HCT116 (cell line): Measurements from ENCODE around the gene DYNLL2. TPM values are rescaled to one million over a fixed set of nuclear protein-coding genes. Genes with fewer than 3 reads are reported as not detected.

Source experiments
- ATAC-seq: fragments of 200-7000 bp; cut with Tn5 transposase; 2 replicates; pipeline ENCODE4 v1.9.1; 2020; ENCODE audit warnings: mild to moderate bottlenecking, moderate library complexity
- BruUV-seq: library from RNA; stranded (reverse); fragments of 400-500 nt; replicated peaks from 2 replicates; lab custom pipeline; 2021; lab: Mats Ljungman, UMichigan
- CTCF ChIA-PET: fragments of 300-600 bp; sonication (Branson Sonifier 250); formaldehyde crosslinking; loops from one replicate; lab custom pipeline; 2021; ENCODE audit warnings: antibody characterized with exemption; lab: Charles Lee
- POLR2A ChIA-PET: fragments of 300-600, 350-600 bp; sonication (Branson Sonifier 250); formaldehyde crosslinking; loops from one replicate; lab custom pipeline; 2021; ENCODE audit warnings: antibody characterized with exemption; lab: Charles Lee
- RAD21 ChIA-PET, 2 experiments: fragments of 300-600 bp; sonication (Branson Sonifier 250); formaldehyde crosslinking; loops; one replicate each; lab custom pipeline; 2023; ENCODE audit warnings: low total read pairs in 2 of 2; ENCODE audit not compliant: uncharacterized antibody in 2 of 2, unreplicated experiment in 2 of 2, low non-redundant PET in 1 of 2; lab: Charles Lee
- DNase-seq: peaks from one replicate; pipeline ENCODE4 v3.0.0-alpha.2; 2010; ENCODE audit warnings: low read depth, low spot score
- H2AFZ ChIP-seq: fragments of 200-600 bp; shearing (Covaris generic), sonication (generic); 2 replicates; pipeline ENCODE4 v1.6.1; 2017; ENCODE audit warnings: low read depth, mixed run types, mixed read lengths, antibody characterized with exemption, low read length; ENCODE audit not compliant: poor library complexity, severe bottlenecking
- H3K27ac ChIP-seq: 2 replicates; pipeline ENCODE4 v1.5.1; 2012; ENCODE audit warnings: low read depth, low read length
- H3K27me3 ChIP-seq: fragments of 200-600 bp; sonication (generic); 2 replicates; pipeline ENCODE4 v1.6.1; 2016; ENCODE audit warnings: mixed run types, low read length, mixed read lengths; ENCODE audit not compliant: insufficient read depth
- H3K36me3 ChIP-seq, 2 experiments: fragments of 200-500 bp in 1 of 2; fragments of 200-600 bp in 1 of 2; sonication (Bioruptor generic) in 1 of 2; sonication (generic) in 1 of 2; 2 replicates each; pipeline versions ENCODE4 v1.5.1 to v1.6.1; 2014 to 2016; ENCODE audit warnings: low read length in 2 of 2, inconsistent platforms in 1 of 2, mixed read lengths in 1 of 2, mixed run types in 1 of 2; ENCODE audit not compliant: insufficient read depth in 2 of 2, control insufficient read depth in 1 of 2
- H3K4me1 ChIP-seq, 2 experiments: fragments of 200-600 bp in 1 of 2; sonication (generic) in 1 of 2; 2 replicates each; pipeline versions ENCODE4 v1.5.1 to v1.6.1; 2012 to 2017; ENCODE audit warnings: low read length in 2 of 2, inconsistent platforms in 1 of 2, mild to moderate bottlenecking in 1 of 2, mixed read lengths in 1 of 2, mixed run types in 1 of 2, moderate library complexity in 1 of 2; ENCODE audit not compliant: insufficient read depth in 2 of 2, control insufficient read depth in 1 of 2
- H3K4me2 ChIP-seq: fragments of 200-600 bp; sonication (generic); 2 replicates; pipeline ENCODE4 v1.6.1; 2017; ENCODE audit warnings: mixed run types, low read length, mixed read lengths
- H3K4me3 ChIP-seq, 2 experiments: fragments of 200-600 bp in 1 of 2; sonication (generic) in 1 of 2; replicated peaks in 1 of 2; 2 replicates each; pipeline ENCODE4 v1.5.1; 2011 to 2016; ENCODE audit warnings: low read length in 2 of 2, control low read depth in 1 of 2, low read depth in 1 of 2, mild to moderate bottlenecking in 1 of 2, mixed read lengths in 1 of 2, mixed run types in 1 of 2
- H3K79me2 ChIP-seq: fragments of 200-600 bp; sonication (generic); 2 replicates; pipeline ENCODE4 v1.6.1; 2017; ENCODE audit warnings: mild to moderate bottlenecking, mixed run types, low read length, moderate library complexity, mixed read lengths; ENCODE audit not compliant: insufficient read depth
- H3K9ac ChIP-seq: fragments of 200-600 bp; sonication (generic); 2 replicates; pipeline ENCODE4 v1.6.1; 2016; ENCODE audit warnings: low read length, mixed read lengths
- H3K9me2 ChIP-seq: fragments of 200-600 bp; sonication (generic), shearing (Covaris generic); 2 replicates; pipeline ENCODE4 v1.6.1; 2017; ENCODE audit warnings: mixed run types, mild to moderate bottlenecking, moderate library complexity; ENCODE audit not compliant: insufficient read depth
- H3K9me3 ChIP-seq, 2 experiments: fragments of 200-500 bp in 1 of 2; fragments of 200-600 bp in 1 of 2; sonication (Bioruptor generic) in 1 of 2; sonication (generic) in 1 of 2; 2 replicates each; pipeline ENCODE4 v1.6.1; 2014 to 2017; ENCODE audit warnings: low read length in 2 of 2, mixed read lengths in 2 of 2, inconsistent platforms in 1 of 2, low read depth in 1 of 2, mild to moderate bottlenecking in 1 of 2, mixed run types in 1 of 2, moderate library complexity in 1 of 2; ENCODE audit not compliant: control insufficient read depth in 1 of 2, insufficient read depth in 1 of 2
- H4K20me1 ChIP-seq: fragments of 200-600 bp; sonication (generic), shearing (Covaris generic); 2 replicates; pipeline ENCODE4 v1.6.1; 2017; ENCODE audit warnings: mixed run types, mild to moderate bottlenecking, moderate library complexity; ENCODE audit not compliant: insufficient read depth
- CEBPB ChIP-seq: IDR thresholded peaks from 2 replicates; pipeline ENCODE4 v1.6.1; 2012; ENCODE audit warnings: low read depth
- FOSL1 ChIP-seq: IDR thresholded peaks from 2 replicates; pipeline ENCODE4 v1.6.1; 2012; ENCODE audit warnings: low read depth
- POLR2A ChIP-seq: IDR thresholded peaks from 2 replicates; pipeline ENCODE4 v1.7.0; 2011; ENCODE audit warnings: borderline replicate concordance; ENCODE audit not compliant: insufficient read depth, insufficient read length; ENCODE audit errors: extremely low read depth
- POLR2AphosphoS5 ChIP-seq: IDR thresholded peaks from 2 replicates; pipeline ENCODE4 v1.6.1; 2011; ENCODE audit warnings: mild to moderate bottlenecking, low read depth, low read length, moderate library complexity
- SP1 ChIP-seq: IDR thresholded peaks from 2 replicates; pipeline ENCODE4 v1.6.1; 2012; ENCODE audit warnings: low read depth
- SRF ChIP-seq: IDR thresholded peaks from 2 replicates; pipeline ENCODE4 v1.6.1; 2012; ENCODE audit warnings: low read depth
- YY1 ChIP-seq: IDR thresholded peaks from 2 replicates; pipeline ENCODE4 v1.6.1; 2011; ENCODE audit warnings: low read length, low read depth, moderate library complexity, mild to moderate bottlenecking; ENCODE audit not compliant: insufficient replicate concordance; ENCODE audit errors: extremely low read depth
- intact Hi-C: fragments of 100-400 bp; cut with micrococcal nuclease; formaldehyde crosslinking; loops from 2 replicates; pipeline ENCODE4 v1.10.0; 2022
- total RNA-seq: library from RNA; stranded (reverse); gene quantifications from one replicate; pipeline ENCODE4 v1.2.1, GENCODE V29; 2021; ENCODE audit not compliant: unreplicated experiment
- TF ChIP-seq, protein P1 (sequence below), 3 experiments: fragments of 200-600 bp in 1 of 3; sonication (generic) in 1 of 3; IDR thresholded peaks in 2 of 3; conservative IDR thresholded peaks in 1 of 3; 2 replicates each; pipeline ENCODE4 v1.5.1; 2012 to 2017; ENCODE audit warnings: low read depth in 2 of 3, low read length in 2 of 3, antibody characterized with exemption in 1 of 3, borderline replicate concordance in 1 of 3, control low read depth in 1 of 3, mild to moderate bottlenecking in 1 of 3, mixed read lengths in 1 of 3, mixed run types in 1 of 3, moderate library complexity in 1 of 3; ENCODE audit not compliant: insufficient read depth in 1 of 3
- TF ChIP-seq, protein P2 (sequence below): IDR thresholded peaks from 2 replicates; pipeline ENCODE4 v1.6.1; 2011; ENCODE audit warnings: mild to moderate bottlenecking, low read length, moderate library complexity; ENCODE audit not compliant: insufficient replicate concordance; ENCODE audit errors: extremely low read depth

Gene DYNLL2
- total RNA-seq, 1 experiment from 2014 or later, result 54.9 TPM

DNA sequence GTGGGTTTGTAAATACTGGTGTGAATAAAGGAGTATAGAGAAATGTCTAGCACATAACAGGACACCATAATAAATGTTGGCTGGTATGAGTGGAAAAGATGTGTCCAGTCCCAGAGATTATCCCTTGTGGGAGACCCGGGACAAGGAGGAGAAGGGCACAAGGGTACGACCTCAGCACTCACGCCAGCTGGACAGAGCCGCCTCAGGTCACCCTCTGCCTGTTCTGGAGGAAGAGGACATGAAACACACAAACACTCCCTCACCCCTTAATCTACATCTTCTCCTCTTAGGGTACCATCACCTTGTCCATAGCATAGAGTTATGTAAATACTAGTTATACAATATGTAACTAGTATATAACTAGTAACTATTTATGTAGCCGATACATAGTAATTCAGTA, 26.8 kb downstream of the DYNLL2 start:
- H3K79me2 ChIP-seq, result no peaks in the 10 kb centered on the region
- H4K20me1 ChIP-seq, result no peaks in the 10 kb centered on the region
- H3K4me1 ChIP-seq, result peaks cover 0 to 3% of the 10 kb centered on the region in 2 experiments; a peak in 1 of 4 replicates
- H2AFZ ChIP-seq, result no peak overlapping the region
- no peak overlapping the region for H3K4me3 ChIP-seq
- H3K9ac ChIP-seq, result no peak overlapping the region
- intact Hi-C loops, result loop anchor here (5.0 to 10.0 kb wide), 3 partner anchors 365 to 513 kb away; partner anchors contain the start of gene CCDC182
- no peak for DNase-seq
- no peaks in the 10 kb centered on the region for H3K27me3 ChIP-seq
- no peaks in the 10 kb centered on the region for H3K9me3 ChIP-seq
- RAD21 ChIA-PET, result no interaction called here
- TF ChIP-seq POLR2A, result no peak
- TF ChIP-seq, protein P1, sequence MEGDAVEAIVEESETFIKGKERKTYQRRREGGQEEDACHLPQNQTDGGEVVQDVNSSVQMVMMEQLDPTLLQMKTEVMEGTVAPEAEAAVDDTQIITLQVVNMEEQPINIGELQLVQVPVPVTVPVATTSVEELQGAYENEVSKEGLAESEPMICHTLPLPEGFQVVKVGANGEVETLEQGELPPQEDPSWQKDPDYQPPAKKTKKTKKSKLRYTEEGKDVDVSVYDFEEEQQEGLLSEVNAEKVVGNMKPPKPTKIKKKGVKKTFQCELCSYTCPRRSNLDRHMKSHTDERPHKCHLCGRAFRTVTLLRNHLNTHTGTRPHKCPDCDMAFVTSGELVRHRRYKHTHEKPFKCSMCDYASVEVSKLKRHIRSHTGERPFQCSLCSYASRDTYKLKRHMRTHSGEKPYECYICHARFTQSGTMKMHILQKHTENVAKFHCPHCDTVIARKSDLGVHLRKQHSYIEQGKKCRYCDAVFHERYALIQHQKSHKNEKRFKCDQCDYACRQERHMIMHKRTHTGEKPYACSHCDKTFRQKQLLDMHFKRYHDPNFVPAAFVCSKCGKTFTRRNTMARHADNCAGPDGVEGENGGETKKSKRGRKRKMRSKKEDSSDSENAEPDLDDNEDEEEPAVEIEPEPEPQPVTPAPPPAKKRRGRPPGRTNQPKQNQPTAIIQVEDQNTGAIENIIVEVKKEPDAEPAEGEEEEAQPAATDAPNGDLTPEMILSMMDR (IDR thresholded peaks at IDR 0.05 in 2 of 3, conservative IDR thresholded peaks at IDR 0.05 in 1 of 3; ENCODE audit: borderline replicate concordance in 1 of 3, insufficient read depth in 1 of 3, low read depth in 2 of 3, low read length in 2 of 3), result no peak
- no peak for TF ChIP-seq YY1
- TF ChIP-seq FOSL1, result no peak
- no peak for TF ChIP-seq SP1
- no peak for TF ChIP-seq CEBPB
- no peak for TF ChIP-seq SRF
- TF ChIP-seq, protein P2, sequence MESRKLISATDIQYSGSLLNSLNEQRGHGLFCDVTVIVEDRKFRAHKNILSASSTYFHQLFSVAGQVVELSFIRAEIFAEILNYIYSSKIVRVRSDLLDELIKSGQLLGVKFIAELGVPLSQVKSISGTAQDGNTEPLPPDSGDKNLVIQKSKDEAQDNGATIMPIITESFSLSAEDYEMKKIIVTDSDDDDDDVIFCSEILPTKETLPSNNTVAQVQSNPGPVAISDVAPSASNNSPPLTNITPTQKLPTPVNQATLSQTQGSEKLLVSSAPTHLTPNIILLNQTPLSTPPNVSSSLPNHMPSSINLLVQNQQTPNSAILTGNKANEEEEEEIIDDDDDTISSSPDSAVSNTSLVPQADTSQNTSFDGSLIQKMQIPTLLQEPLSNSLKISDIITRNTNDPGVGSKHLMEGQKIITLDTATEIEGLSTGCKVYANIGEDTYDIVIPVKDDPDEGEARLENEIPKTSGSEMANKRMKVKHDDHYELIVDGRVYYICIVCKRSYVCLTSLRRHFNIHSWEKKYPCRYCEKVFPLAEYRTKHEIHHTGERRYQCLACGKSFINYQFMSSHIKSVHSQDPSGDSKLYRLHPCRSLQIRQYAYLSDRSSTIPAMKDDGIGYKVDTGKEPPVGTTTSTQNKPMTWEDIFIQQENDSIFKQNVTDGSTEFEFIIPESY, result no peak
- TF ChIP-seq POLR2AphosphoS5, result no peak
- TF ChIP-seq, all 23 proteins: peak for 0
- Histone ChIP-seq H3K27ac (no peak overlapping the region), H3K9me2 (no peaks in the 10 kb centered on the region), H3K4me2 (no peak overlapping the region), H3K36me3 (no peaks in the 10 kb centered on the region)
- no peak for ATAC-seq
- CTCF ChIA-PET, result interaction anchor here (1.0 kb wide), 1 partner anchor 438 kb away, joined by 3 read pairs; no protein-coding TSS in a partner anchor
- BruUV-seq, result no TSS peak
- POLR2A ChIA-PET, result no interaction called here
